Esophagus (tissue), 2 donors: ENCODE measurements around the gene SH2D4B. TPM values are rescaled to one million over a fixed set of nuclear protein-coding genes. Genes with fewer than 3 reads are reported as not detected.

ENCODE experiments used
- H3K27ac ChIP-seq, 2 donors: one replicate each; pipeline ENCODE4 v1.5.1; 2013; ENCODE audit warnings: low read depth in 2 of 2, mild to moderate bottlenecking in 2 of 2, inconsistent platforms in 1 of 2, low read length in 1 of 2, moderate library complexity in 1 of 2
- H3K27me3 ChIP-seq, 2 donors: one replicate each; pipeline ENCODE4 v1.6.1; 2013; ENCODE audit warnings: low read length in 2 of 2, control low read depth in 1 of 2, mild to moderate bottlenecking in 1 of 2; ENCODE audit not compliant: insufficient read depth in 2 of 2, control insufficient read depth in 1 of 2
- H3K36me3 ChIP-seq, 2 donors: one replicate each; pipeline ENCODE4 v1.6.1; 2013; ENCODE audit warnings: low read length in 1 of 2; ENCODE audit not compliant: control insufficient read depth in 2 of 2, insufficient read depth in 2 of 2
- H3K4me1 ChIP-seq, 2 donors: one replicate each; pipeline ENCODE4 v1.6.1; 2013; ENCODE audit warnings: low read length in 1 of 2; ENCODE audit not compliant: control insufficient read depth in 2 of 2, insufficient read depth in 2 of 2
- H3K4me3 ChIP-seq, 2 donors: one replicate each; pipeline ENCODE4 v1.5.1; 2013; ENCODE audit warnings: low read length in 2 of 2, mild to moderate bottlenecking in 2 of 2, low read depth in 1 of 2, moderate library complexity in 1 of 2
- H3K9me3 ChIP-seq, 2 donors: one replicate each; pipeline ENCODE4 v1.6.1; 2013; ENCODE audit warnings: mild to moderate bottlenecking in 2 of 2, low read depth in 1 of 2, low read length in 1 of 2, moderate library complexity in 1 of 2; ENCODE audit not compliant: control insufficient read depth in 2 of 2, insufficient read depth in 1 of 2
- WGBS, 2 donors: extraction: QIAGEN DNeasy Blood & Tissue Kit; methylation state at CpG; one replicate each; pipeline ENCODE4 v1.1.7; 2013; 5-methylcytosine and 5-hydroxymethylcytosine counted together
- polyA plus RNA-seq, 2 donors: library from polyadenylated mRNA; stranded (reverse); fragments of 200-250 nt; gene quantifications; one replicate each; pipeline ENCODE4 v1.2.3, GENCODE V29; 2013
- donor health status: healthy with polysubstance abuse.
- donor health status: Bipolar disorder and iron deficiency.

Gene SH2D4B
- polyA plus RNA-seq, 2 donors = 0.02 TPM; not detected in 1

- Histone ChIP-seq H3K27ac (peak overlapping the region; percentile 17 to 57), H3K4me3 (no peak overlapping the region), H3K9me3 (peaks cover 0 to 4% of the 10 kb centered on the region in 2 donors), H3K4me1 (peaks cover 0 to 3% of the 10 kb centered on the region in 2 donors), H3K36me3 (no peaks in the 10 kb centered on the region), H3K27me3 (no peaks in the 10 kb centered on the region)
- 9 to 10% methylated on average over 19 of the region's 19 CpGs for WGBS, 2 donors
These were observed 124.9 kb downstream of the SH2D4B start for GRCh38 chr10:80662429-80663261.

- 18 to 23% methylated on average over 10 of the region's 10 CpGs for WGBS, 2 donors
These were observed 126.5 kb downstream of the SH2D4B start for GRCh38 chr10:80664071-80664680.

GRCh38 chr10:80669485-80669884 is 131.8 kb downstream of the SH2D4B start:
- H3K27ac ChIP-seq = no peak overlapping the region
- no peaks in the 10 kb centered on the region for H3K27me3 ChIP-seq
- H3K4me1 ChIP-seq = peaks cover 0 to 3% of the 10 kb centered on the region in 2 donors
- no peaks in the 10 kb centered on the region for H3K9me3 ChIP-seq
- H3K4me3 ChIP-seq = no peak overlapping the region
- H3K36me3 ChIP-seq = no peaks in the 10 kb centered on the region
- WGBS, 2 donors = 77 to 84% methylated on average over 2 of the region's 2 CpGs

More at GRCh38 chr10:80664071-80664680, 126.5 kb downstream of the SH2D4B start:
- H3K4me1 ChIP-seq = peaks cover 0 to 3% of the 10 kb centered on the region in 2 donors
- no peak overlapping the region for H3K4me3 ChIP-seq
- H3K27me3 ChIP-seq = no peaks in the 10 kb centered on the region
- H3K9me3 ChIP-seq = no peaks in the 10 kb centered on the region
- H3K36me3 ChIP-seq = no peaks in the 10 kb centered on the region
- no peak overlapping the region for H3K27ac ChIP-seq

- no peak overlapping the region for H3K4me3 ChIP-seq
- H3K36me3 ChIP-seq = no peaks in the 10 kb centered on the region
- H3K27me3 ChIP-seq = no peaks in the 10 kb centered on the region
- 86 to 87% methylated on average over 6 of the region's 6 CpGs for WGBS, 2 donors
- no peaks in the 10 kb centered on the region for H3K9me3 ChIP-seq
- peaks cover 0 to 3% of the 10 kb centered on the region in 2 donors for H3K4me1 ChIP-seq
- no peak overlapping the region for H3K27ac ChIP-seq
These were observed 133.1 kb downstream of the SH2D4B start for GRCh38 chr10:80670774-80671173.

- H3K27ac ChIP-seq = no peak overlapping the region
These were observed 134.1 kb downstream of the SH2D4B start for GRCh38 chr10:80671847-80672246.

DNA sequence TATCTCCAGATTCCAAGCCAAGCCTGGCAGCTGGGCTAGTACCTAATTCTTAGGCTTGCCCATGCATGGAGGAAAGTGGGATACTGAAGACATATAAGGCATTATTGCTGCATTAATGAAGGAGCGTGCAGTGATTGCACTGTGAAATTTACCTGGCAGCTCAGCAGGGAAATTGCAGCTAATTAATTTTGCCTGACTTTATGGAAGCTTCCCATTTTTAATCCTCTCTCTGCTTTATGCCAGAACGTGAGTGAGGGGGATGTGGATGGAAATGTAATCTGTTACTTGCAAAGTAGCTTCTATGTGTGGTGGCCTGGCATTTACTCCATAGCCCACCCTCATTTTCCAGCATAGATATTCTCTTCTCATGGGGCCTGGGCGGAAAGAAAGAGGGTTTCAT is 134.9 kb downstream of the SH2D4B start:
- no peaks in the 10 kb centered on the region for H3K36me3 ChIP-seq
- 73 to 84% methylated on average over 3 of the region's 3 CpGs for WGBS, 2 donors
- no peaks in the 10 kb centered on the region for H3K4me1 ChIP-seq
- H3K27ac ChIP-seq = no peak overlapping the region
- H3K27me3 ChIP-seq = no peaks in the 10 kb centered on the region
- no peak overlapping the region for H3K4me3 ChIP-seq
- no peaks in the 10 kb centered on the region for H3K9me3 ChIP-seq

More at GRCh38 chr10:80671847-80672246, 134.1 kb downstream of the SH2D4B start:
- no peaks in the 10 kb centered on the region for H3K4me1 ChIP-seq
- H3K4me3 ChIP-seq = no peak overlapping the region
- 86 to 87% methylated on average over 5 of the region's 5 CpGs for WGBS, 2 donors
- H3K27me3 ChIP-seq = no peaks in the 10 kb centered on the region
- no peaks in the 10 kb centered on the region for H3K9me3 ChIP-seq
- H3K36me3 ChIP-seq = no peaks in the 10 kb centered on the region

- WGBS, 2 donors = 56 to 63% methylated on average over 1 of the region's 1 CpG
- Histone ChIP-seq H3K4me3 (no peak overlapping the region), H3K9me3 (no peaks in the 10 kb centered on the region)
These were observed 137.1 kb downstream of the SH2D4B start for GRCh38 chr10:80674809-80675208.

GRCh38 chr10:80681142-80681541 is 143.4 kb downstream of the SH2D4B start:
- H3K4me3 ChIP-seq = no peak overlapping the region
- no peak overlapping the region for H3K27ac ChIP-seq
- H3K9me3 ChIP-seq = no peaks in the 10 kb centered on the region
- H3K27me3 ChIP-seq = no peaks in the 10 kb centered on the region
- H3K36me3 ChIP-seq = no peaks in the 10 kb centered on the region
- 79 to 89% methylated on average over 1 of the region's 1 CpG for WGBS, 2 donors
- no peaks in the 10 kb centered on the region for H3K4me1 ChIP-seq

More at GRCh38 chr10:80674809-80675208, 137.1 kb downstream of the SH2D4B start:
- H3K27ac ChIP-seq = no peak overlapping the region
- no peaks in the 10 kb centered on the region for H3K27me3 ChIP-seq
- H3K36me3 ChIP-seq = no peaks in the 10 kb centered on the region
- H3K4me1 ChIP-seq = no peaks in the 10 kb centered on the region

DNA sequence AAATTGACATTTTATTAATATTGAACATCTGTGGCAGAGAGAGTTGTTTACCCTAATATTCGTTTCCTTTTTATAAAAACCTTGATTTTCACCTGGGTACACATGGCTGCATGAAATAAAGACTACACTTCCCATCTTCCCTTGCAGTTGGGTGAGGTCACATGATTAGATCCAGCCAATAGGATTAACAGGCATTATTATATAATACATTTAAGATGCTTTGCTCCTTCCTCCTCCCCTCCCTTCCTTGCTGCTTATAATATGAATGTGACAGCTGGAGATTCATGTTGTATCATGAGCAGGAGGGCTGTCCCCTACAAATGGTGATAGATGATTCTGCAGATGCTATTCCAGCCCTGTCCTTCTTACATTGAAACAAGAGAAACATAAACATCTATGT is 146.6 kb downstream of the SH2D4B start:
- no peaks in the 10 kb centered on the region for H3K4me1 ChIP-seq
- no peaks in the 10 kb centered on the region for H3K9me3 ChIP-seq
- H3K27me3 ChIP-seq = no peaks in the 10 kb centered on the region
- WGBS, 2 donors = 40 to 52% methylated on average over 1 of the region's 1 CpG
- no peak overlapping the region for H3K27ac ChIP-seq
- H3K4me3 ChIP-seq = no peak overlapping the region
- no peaks in the 10 kb centered on the region for H3K36me3 ChIP-seq
